Measurements from ENCODE around the gene NPLOC4.

Gene NPLOC4

DNA sequence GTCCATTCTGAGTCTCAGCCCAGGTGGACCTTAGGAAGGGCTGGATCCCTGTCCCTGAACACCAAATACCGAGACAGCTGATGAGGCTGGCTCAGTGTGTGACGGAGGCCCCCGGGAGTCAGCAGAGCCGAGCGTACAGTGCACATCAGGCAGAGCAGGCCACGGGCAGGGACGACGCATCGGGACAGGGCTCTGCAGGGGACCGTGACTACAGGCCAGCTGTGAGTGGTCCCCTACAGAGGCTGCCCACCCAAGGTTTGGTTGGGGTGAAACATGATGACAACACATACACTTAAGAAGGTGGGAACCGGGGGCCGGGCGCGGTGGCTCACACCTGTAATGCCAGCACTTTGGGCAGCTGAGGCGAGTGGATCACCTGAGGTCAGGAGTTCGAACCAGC, 36.0 kb upstream of the NPLOC4 start:
- TF ChIP-seq CTCF (IDR thresholded peaks at IDR 0.05; ENCODE audit: control insufficient read depth, extremely low read depth, insufficient read depth), result no peak
- no peak overlapping the region for H3K4me3 ChIP-seq (ENCODE audit: low read depth, low read length)
- DNase-seq (ENCODE audit: low read depth), result no peak

DNA sequence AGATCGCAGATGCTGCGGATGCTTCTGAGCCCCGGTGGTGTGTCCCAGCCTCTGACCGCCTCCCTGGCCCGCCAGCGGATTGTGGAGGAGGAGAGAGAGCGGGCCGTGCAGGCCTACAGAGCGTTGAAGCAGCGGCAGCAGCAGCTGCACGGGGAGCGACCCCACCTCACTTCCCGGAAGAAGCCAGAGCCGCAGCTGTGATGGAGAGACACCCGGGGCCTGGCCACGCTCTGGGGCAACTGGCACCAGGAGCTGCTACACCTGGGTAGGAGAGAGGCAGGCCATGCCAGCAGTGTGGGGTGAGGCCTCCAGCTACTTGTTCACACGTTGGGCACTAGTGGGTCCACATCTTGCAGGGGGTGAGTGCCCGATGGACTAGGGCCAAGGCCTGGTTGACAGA, 35.6 kb upstream of the NPLOC4 start:
- no peak for TF ChIP-seq CTCF (IDR thresholded peaks at IDR 0.05; ENCODE audit: control insufficient read depth, extremely low read depth, insufficient read depth)
- no peak for DNase-seq (ENCODE audit: low read depth)
- no peak overlapping the region for H3K4me3 ChIP-seq (ENCODE audit: low read depth, low read length)

GRCh38 chr17:81667754-81668153, 30.8 kb upstream of the NPLOC4 start:
- DNase-seq (ENCODE audit: low read depth), result no peak
- peak overlapping the region; percentile 99 for H3K4me3 ChIP-seq (ENCODE audit: low read depth, low read length)
- 0 out of 2 replicates have a peak, but pooled peaks have one; percentile 5 for TF ChIP-seq CTCF (IDR thresholded peaks at IDR 0.05; ENCODE audit: control insufficient read depth, extremely low read depth, insufficient read depth)

GRCh38 chr17:81666342-81667191, 29.7 kb upstream of the NPLOC4 start, which contains the start of the genes CCDC137 and OXLD1:
Gene CCDC137 (plus strand): TSS chr17:81666737. CDS start chr17:81666767, 30 bp downstream.
Gene OXLD1 (minus strand): TSS chr17:81666605. CDS start chr17:81666577, 28 bp downstream.
- peak within 1 kb of the TSS; percentile 99 for H3K4me3 ChIP-seq (ENCODE audit: low read depth, low read length)
- TF ChIP-seq CTCF (IDR thresholded peaks at IDR 0.05; ENCODE audit: control insufficient read depth, extremely low read depth, insufficient read depth), result no peak
- peak; percentile 80 for DNase-seq (ENCODE audit: low read depth)

GRCh38 chr17:81666092-81666341, 29.1 kb upstream of the NPLOC4 start:
- no peak for DNase-seq (ENCODE audit: low read depth)
- TF ChIP-seq CTCF (IDR thresholded peaks at IDR 0.05; ENCODE audit: control insufficient read depth, extremely low read depth, insufficient read depth), result no peak

DNA sequence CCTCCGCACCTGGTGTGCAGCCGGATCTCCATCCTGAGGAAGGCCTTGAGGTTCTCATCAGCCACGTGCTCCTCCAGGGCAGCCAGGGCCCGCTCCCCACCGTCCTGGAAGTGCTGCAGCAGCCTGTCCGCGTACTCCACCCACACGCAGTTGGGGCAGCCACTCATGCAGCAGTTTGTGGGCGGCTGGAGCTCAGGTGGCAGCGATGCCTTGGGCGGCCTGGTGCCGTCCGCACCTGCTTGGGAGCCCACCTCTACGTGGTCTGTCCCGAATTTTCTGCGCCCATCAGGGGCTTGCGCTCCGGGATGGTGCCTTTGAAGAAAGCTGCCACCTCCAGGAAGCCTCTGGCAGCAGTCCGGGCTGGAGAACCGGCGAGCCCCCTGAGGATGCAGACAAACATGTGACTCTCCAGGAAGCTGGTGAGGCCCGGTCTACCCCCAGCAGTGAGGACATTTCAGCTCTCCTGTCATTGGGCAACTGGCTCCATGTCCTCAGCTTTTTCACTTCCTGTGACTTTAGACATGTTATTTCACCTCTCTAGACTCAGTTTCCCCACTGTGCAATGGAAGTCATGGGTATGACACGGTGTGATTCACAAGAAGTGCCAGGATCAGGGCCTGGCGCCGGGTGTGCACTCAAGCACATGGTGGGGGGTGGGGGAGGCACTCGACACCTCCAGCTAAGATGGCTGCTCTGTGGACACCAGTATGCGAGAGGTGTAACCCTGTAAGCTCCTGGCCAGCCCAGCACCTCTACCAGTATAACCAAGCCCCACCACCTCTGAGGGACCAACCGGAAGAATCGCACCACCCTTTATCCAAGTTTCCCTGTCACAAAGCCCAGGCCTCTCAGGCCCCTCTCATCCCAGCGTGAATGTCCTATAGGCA, 28.5 kb upstream of the NPLOC4 start:
- H3K4me3 ChIP-seq (ENCODE audit: low read depth, low read length), result peak overlapping the region; percentile 99
- DNase-seq (ENCODE audit: low read depth), result no peak
- no peak for TF ChIP-seq CTCF (IDR thresholded peaks at IDR 0.05; ENCODE audit: control insufficient read depth, extremely low read depth, insufficient read depth)

More at GRCh38 chr17:81666092-81666341, 29.1 kb upstream of the NPLOC4 start:
- peak overlapping the region; percentile 99 for H3K4me3 ChIP-seq (ENCODE audit: low read depth, low read length)
